ENCODE data around the gene PRKAG2.

DNA sequence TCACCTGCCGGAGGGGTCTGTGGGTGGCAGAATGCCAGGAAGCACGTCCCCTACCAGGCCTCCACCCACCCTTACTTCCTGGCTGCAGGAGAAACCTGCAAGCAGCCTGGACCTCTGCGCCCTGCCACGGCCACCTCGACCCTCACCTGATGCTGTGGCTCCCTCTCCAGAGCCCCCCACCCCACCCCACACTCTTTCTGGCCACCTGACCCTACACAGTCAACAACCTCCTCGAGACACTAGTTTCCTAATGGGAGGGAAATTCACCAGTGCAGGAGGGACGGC is 91.3 kb downstream of the PRKAG2 start:
- TF ChIP-seq GATA3 (IDR thresholded peaks at IDR 0.05; ENCODE audit: low read depth, low read length) (no peak), GATA2 (IDR thresholded peaks at IDR 0.05; ENCODE audit: low read depth, low read length) (no peak)

All from SH-SY5Y (cell line).